ENCODE data around the gene AGAP4.
"Not testable (repeated sequence)": the region's sequence is repeated elsewhere in the genome, so short reads cannot be mapped to it uniquely, and the experiment has no call there.

Gene AGAP4

DNA sequence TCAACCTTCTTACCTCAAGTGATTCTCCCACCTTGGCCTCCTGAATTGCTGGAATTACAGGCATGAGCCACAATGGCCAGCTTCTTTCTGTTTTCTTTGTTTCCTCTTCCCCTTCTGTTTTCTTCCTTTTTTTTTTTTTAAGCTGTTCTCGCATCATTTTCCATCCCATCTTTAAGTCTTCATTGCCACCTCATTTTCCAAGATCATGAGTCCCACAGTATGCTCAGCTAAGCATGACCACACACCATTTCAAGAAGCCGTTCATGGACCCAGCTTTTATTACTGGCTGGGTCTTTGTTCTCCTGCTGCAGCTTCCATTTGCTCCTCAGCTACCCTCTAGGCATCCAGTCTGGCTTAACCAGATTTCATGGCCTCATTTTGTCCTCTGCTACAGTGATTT, 52.5 kb downstream of the AGAP4 start:
- DNase-seq (ENCODE audit: low read depth in 1 of 2, low spot score in 1 of 2): not testable (repeated sequence)

DNA sequence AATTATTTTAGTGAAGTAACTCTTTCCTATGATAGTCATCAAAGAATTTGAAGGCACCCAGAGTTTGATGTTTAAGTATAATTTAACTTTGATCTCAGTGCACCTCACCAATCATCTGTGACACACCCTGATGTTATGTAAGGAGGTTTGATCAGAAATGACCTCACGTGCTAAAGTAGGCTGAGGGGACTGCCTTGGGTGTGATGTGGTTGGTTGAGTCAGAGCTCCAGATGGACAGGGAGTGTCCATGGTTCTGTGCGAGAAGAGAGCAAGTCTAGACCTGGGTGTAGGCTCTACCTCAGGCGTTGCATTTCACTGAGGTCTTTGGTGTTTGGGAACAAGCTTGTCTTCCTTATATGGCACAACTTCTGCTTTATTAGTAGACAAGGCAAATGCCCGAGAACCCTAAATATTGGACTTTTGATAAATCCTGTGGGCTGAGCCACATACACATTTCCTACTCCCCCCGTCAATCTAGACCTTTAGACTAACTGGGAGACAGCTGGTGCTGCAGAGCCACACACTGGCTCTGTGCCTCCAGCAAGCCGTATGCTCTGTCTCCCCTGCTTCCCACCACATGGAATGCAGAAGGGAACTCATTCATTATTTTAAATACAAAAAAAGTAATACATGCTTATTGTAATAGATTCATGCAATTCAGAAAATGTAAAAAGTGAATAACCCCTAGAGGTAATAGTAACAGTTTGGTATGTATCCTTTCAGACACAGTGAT, 56.4 kb downstream of the AGAP4 start:
- not testable (repeated sequence) for DNase-seq (ENCODE audit: low read depth in 1 of 2, low spot score in 1 of 2)

GRCh38 chr10:45789991-45790390, 57.3 kb downstream of the AGAP4 start:
- DNase-seq (ENCODE audit: low read depth in 1 of 2, low spot score in 1 of 2): not testable (repeated sequence)

GRCh38 chr10:45787212-45787741, 60.0 kb downstream of the AGAP4 start:
- DNase-seq (ENCODE audit: low read depth in 1 of 2, low spot score in 1 of 2): not testable (repeated sequence)

GRCh38 chr10:45786217-45786616, 61.1 kb downstream of the AGAP4 start:
- DNase-seq (ENCODE audit: low read depth in 1 of 2, low spot score in 1 of 2): not testable (repeated sequence)
